Left kidney (tissue), 2 donors: ENCODE data around the gene ATP2B3. TPM values are rescaled to one million over a fixed set of nuclear protein-coding genes. Genes with fewer than 3 reads are reported as not detected.

Experiments
- DNase-seq: peaks from one replicate; pipeline ENCODE4 v3.0.0-alpha.2; 2013
- polyA plus RNA-seq: library from polyadenylated mRNA; unstranded; fragments of 120-200 nt; gene quantifications from one replicate; pipeline ENCODE4 v1.2.1, GENCODE V29; 2013; ENCODE audit not compliant: insufficient read length

The ATP2B3 gene
- polyA plus RNA-seq, 1 donor, result 0.18 TPM

GRCh38 chrX:153611298-153612095 is 94.1 kb downstream of the ATP2B3 start:
- DNase-seq, result no peak

GRCh38 chrX:153612413-153612812 is 95.0 kb downstream of the ATP2B3 start:
- DNase-seq, result no peak

GRCh38 chrX:153614818-153615217 is 97.4 kb downstream of the ATP2B3 start:
- DNase-seq, result no peak

- no peak for DNase-seq
These were observed 103.1 kb downstream of the ATP2B3 start for GRCh38 chrX:153620576-153620975.

GRCh38 chrX:153621949-153622598 is 104.6 kb downstream of the ATP2B3 start:
- no peak for DNase-seq

- DNase-seq, result no peak
These were observed 105.3 kb downstream of the ATP2B3 start for GRCh38 chrX:153622661-153623309.

- DNase-seq, result no peak
These were observed 106.0 kb downstream of the ATP2B3 start for GRCh38 chrX:153623310-153624029.

GRCh38 chrX:153624196-153625091 is 107.0 kb downstream of the ATP2B3 start:
- no peak for DNase-seq

GRCh38 chrX:153625271-153626024 is 108.0 kb downstream of the ATP2B3 start:
- DNase-seq, result no peak

- no peak for DNase-seq
These were observed 108.7 kb downstream of the ATP2B3 start for GRCh38 chrX:153626025-153626633.

GRCh38 chrX:153626863-153627674 is 109.6 kb downstream of the ATP2B3 start:
- DNase-seq, result no peak

- no peak for DNase-seq
These were observed 110.3 kb downstream of the ATP2B3 start for GRCh38 chrX:153627675-153628111.

- no peak for DNase-seq
These were observed 110.7 kb downstream of the ATP2B3 start for GRCh38 chrX:153628129-153628528.

- no peak for DNase-seq
These were observed 111.2 kb downstream of the ATP2B3 start for GRCh38 chrX:153628665-153629064.

GRCh38 chrX:153631346-153631745 is 113.9 kb downstream of the ATP2B3 start:
- DNase-seq, result no peak

GRCh38 chrX:153631907-153632594 is 114.6 kb downstream of the ATP2B3 start:
- DNase-seq, result no peak
